OCI-LY3 (cell line): ENCODE results near the gene KCND2.

Experiments used
- H2AFZ ChIP-seq: fragments of 200-600, 300-600 bp; shearing (Covaris generic); 2 replicates; pipeline ENCODE4 v1.6.0; 2014; ENCODE audit warnings: antibody characterized with exemption, low read depth, low read length
- H3K27ac ChIP-seq: fragments of 200-600, 300-600 bp; sonication (generic); 2 replicates; pipeline ENCODE4 v1.5.1; 2014; ENCODE audit warnings: mild to moderate bottlenecking, low read length, moderate library complexity, mixed read lengths
- H3K27me3 ChIP-seq: fragments of 200-600, 300-600 bp; sonication (generic); 2 replicates; pipeline ENCODE4 v1.6.1; 2014; ENCODE audit warnings: low read depth, low read length, mixed read lengths
- H3K36me3 ChIP-seq: fragments of 200-600, 300-600 bp; sonication (generic); replicated peaks from 2 replicates; pipeline ENCODE3; 2014; ENCODE audit warnings: low read depth, low read length, mixed read lengths
- H3K4me1 ChIP-seq: fragments of 300-600, 200-600 bp; sonication (generic); 2 replicates; pipeline ENCODE4 v1.6.1; 2014; ENCODE audit warnings: low read length, mixed read lengths
- H3K4me2 ChIP-seq: fragments of 200-600, 300-600 bp; sonication (generic); 2 replicates; pipeline ENCODE4 v1.6.1; 2014; ENCODE audit warnings: low read length, mixed read lengths
- H3K4me3 ChIP-seq: fragments of 300-600, 200-600 bp; sonication (generic); 2 replicates; pipeline ENCODE4 v1.5.1; 2014; ENCODE audit warnings: antibody characterized with exemption, mild to moderate bottlenecking, low read length, moderate library complexity
- H3K79me2 ChIP-seq: fragments of 300-600, 200-600 bp; shearing (Covaris generic); 2 replicates; pipeline ENCODE4 v1.6.1; 2014; ENCODE audit warnings: mild to moderate bottlenecking, low read length, mixed read lengths
- H3K9ac ChIP-seq: fragments of 300-600, 200-600 bp; shearing (Covaris generic); 2 replicates; pipeline ENCODE4 v1.6.0; 2014; ENCODE audit warnings: mild to moderate bottlenecking, low read length, moderate library complexity
- H3K9me3 ChIP-seq: fragments of 200-600, 300-600 bp; shearing (Covaris generic); 2 replicates; pipeline ENCODE4 v1.6.1; 2014; ENCODE audit warnings: low read length, mixed read lengths; ENCODE audit not compliant: insufficient read depth
- H4K20me1 ChIP-seq: fragments of 200-600, 300-600 bp; sonication (generic); 2 replicates; pipeline ENCODE4 v1.6.1; 2016; ENCODE audit warnings: low read length, mixed read lengths; ENCODE audit not compliant: insufficient read depth
- CTCF ChIP-seq: fragments of 200-600, 300-600 bp; sonication (generic); IDR thresholded peaks from 2 replicates; pipeline ENCODE4 v1.5.1; 2014; ENCODE audit warnings: antibody characterized with exemption, low read length, low read depth
- EZH2phosphoT487 ChIP-seq: fragments of 200-600 bp; shearing (Covaris generic); IDR thresholded peaks from 2 replicates; pipeline ENCODE4 v1.6.1; 2018; ENCODE audit warnings: antibody characterized with exemption, mixed run types, low read depth

Gene KCND2

GRCh38 chr7:120320218-120320961, 47.4 kb downstream of the KCND2 start:
- TF ChIP-seq CTCF (no peak), EZH2phosphoT487 (no peak)
- no peak overlapping the region for H2AFZ ChIP-seq
- no peak overlapping the region for H3K27ac ChIP-seq
- no peak overlapping the region for H3K9ac ChIP-seq
- H3K4me2 ChIP-seq, result no peak overlapping the region
- H4K20me1 ChIP-seq, result no peaks in the 10 kb centered on the region
- no peaks in the 10 kb centered on the region for H3K27me3 ChIP-seq
- no peak overlapping the region for H3K4me3 ChIP-seq
- no peaks in the 10 kb centered on the region for H3K36me3 ChIP-seq
- H3K79me2 ChIP-seq, result no peaks in the 10 kb centered on the region
- no peaks in the 10 kb centered on the region for H3K9me3 ChIP-seq
- H3K4me1 ChIP-seq, result no peaks in the 10 kb centered on the region

DNA sequence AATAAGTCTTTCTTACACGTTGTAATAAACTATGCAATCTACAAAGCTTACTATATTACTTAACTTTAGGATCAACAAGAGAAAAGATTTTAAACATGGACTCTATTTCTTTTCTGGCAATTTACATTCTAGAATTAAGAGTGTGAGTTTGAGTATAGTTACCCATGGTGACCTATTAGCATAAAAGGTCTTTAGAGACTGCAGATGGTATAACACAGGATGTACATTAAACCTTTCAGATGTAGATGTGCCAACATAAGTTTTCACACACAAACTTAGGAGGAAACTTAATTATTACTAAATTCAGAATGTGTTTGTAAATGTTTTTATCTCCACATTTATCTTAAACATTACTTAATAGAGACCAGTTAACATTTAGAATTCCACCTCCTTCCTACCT, 54.1 kb downstream of the KCND2 start:
- TF ChIP-seq EZH2phosphoT487 (no peak), CTCF (no peak)
- Histone ChIP-seq H3K27me3 (no peaks in the 10 kb centered on the region), H3K27ac (no peak overlapping the region), H3K4me1 (no peaks in the 10 kb centered on the region), H2AFZ (no peak overlapping the region; the same call in 1 of the 2 replicates), H3K79me2 (no peaks in the 10 kb centered on the region), H3K4me3 (no peak overlapping the region), H4K20me1 (no peaks in the 10 kb centered on the region), H3K9ac (no peak overlapping the region), H3K4me2 (no peak overlapping the region), H3K36me3 (no peaks in the 10 kb centered on the region), H3K9me3 (no peaks in the 10 kb centered on the region)

DNA sequence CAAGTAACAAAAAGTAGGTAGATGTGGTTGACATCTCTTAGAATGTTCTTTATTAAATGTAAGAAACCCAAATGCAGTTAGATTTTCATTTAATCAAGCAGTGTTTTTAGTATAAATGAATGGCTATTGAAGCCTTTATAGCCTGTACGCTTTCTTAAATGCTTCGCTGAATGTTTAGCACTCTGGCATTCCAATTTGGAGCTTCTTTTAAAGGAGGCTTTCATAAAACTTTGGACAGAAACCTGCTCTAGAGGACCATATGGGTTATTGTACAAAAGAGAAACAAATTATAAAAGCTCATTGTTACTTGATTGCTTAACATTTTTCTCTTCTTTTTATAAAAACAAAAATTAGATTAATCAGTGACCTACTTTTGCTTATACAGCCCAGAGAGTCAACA, 59.5 kb downstream of the KCND2 start:
- TF ChIP-seq EZH2phosphoT487, result no peak
- no peak for TF ChIP-seq CTCF
- H3K79me2 ChIP-seq, result no peaks in the 10 kb centered on the region
- H3K36me3 ChIP-seq, result no peaks in the 10 kb centered on the region
- H3K4me3 ChIP-seq, result no peak overlapping the region
- H3K9me3 ChIP-seq, result no peaks in the 10 kb centered on the region
- no peak overlapping the region for H3K27ac ChIP-seq
- no peak overlapping the region for H3K4me2 ChIP-seq
- no peak overlapping the region for H2AFZ ChIP-seq
- no peak overlapping the region for H3K9ac ChIP-seq
- H3K27me3 ChIP-seq, result no peaks in the 10 kb centered on the region
- peaks cover 4% of the 10 kb centered on the region for H3K4me1 ChIP-seq
- no peaks in the 10 kb centered on the region for H4K20me1 ChIP-seq

DNA sequence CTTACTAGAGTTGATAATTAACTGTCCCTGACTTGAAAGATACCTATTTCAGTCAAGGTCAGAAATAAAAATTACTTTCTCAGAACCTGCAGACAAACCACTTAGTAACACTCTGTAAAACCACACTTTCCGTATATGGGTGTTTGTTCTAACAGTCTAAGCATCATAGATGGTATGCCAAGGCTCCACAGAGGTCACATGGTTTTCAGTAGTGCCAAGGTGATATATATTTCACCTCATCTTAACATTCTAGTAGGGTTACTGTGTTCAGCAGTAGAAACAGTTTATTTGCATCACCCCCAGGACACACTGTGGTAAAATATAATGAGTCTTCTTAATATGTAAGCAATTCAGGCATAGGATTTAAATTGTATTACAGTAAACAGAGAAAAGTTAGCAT, 61.5 kb downstream of the KCND2 start:
- no peaks in the 10 kb centered on the region for H3K36me3 ChIP-seq
- H3K4me3 ChIP-seq, result no peak overlapping the region
- no peak overlapping the region for H3K4me2 ChIP-seq
- H4K20me1 ChIP-seq, result no peaks in the 10 kb centered on the region
- H2AFZ ChIP-seq, result no peak overlapping the region
- peaks cover 8% of the 10 kb centered on the region for H3K4me1 ChIP-seq
- no peaks in the 10 kb centered on the region for H3K27me3 ChIP-seq
- no peaks in the 10 kb centered on the region for H3K9me3 ChIP-seq
- no peak overlapping the region for H3K9ac ChIP-seq
- TF ChIP-seq EZH2phosphoT487 (no peak), CTCF (no peak)
- H3K27ac ChIP-seq, result no peak overlapping the region
- H3K79me2 ChIP-seq, result no peaks in the 10 kb centered on the region
